GM15510 (cell line): ENCODE measurements around the gene ERFE.

Source experiments
- POLR2A ChIP-seq: IDR thresholded peaks from 3 replicates; pipeline ENCODE4 v1.6.1; 2011; ENCODE audit warnings: borderline replicate concordance; ENCODE audit not compliant: insufficient read length; ENCODE audit errors: extremely low read depth

Gene ERFE

GRCh38 chr2:238158509-238159070 lies at the start of gene ERFE:
Gene ERFE, plus strand, starts transcription at chr2:238158970. Its CDS starts 38 bp downstream, at chr2:238159008.
- no peak for TF ChIP-seq POLR2A

- TF ChIP-seq POLR2A: no peak
Measured at GRCh38 chr2:238113611-238114010, 45.2 kb upstream of the ERFE start.

- TF ChIP-seq POLR2A: no peak
Measured at GRCh38 chr2:238114331-238114841, 44.4 kb upstream of the ERFE start.

- TF ChIP-seq POLR2A: no peak
Measured at GRCh38 chr2:238114851-238115660, 43.7 kb upstream of the ERFE start.

GRCh38 chr2:238116298-238117198 lies 42.2 kb upstream of the ERFE start:
- no peak for TF ChIP-seq POLR2A

GRCh38 chr2:238117199-238118154 lies 41.3 kb upstream of the ERFE start:
- TF ChIP-seq POLR2A: no peak

GRCh38 chr2:238119756-238120462 lies 38.9 kb upstream of the ERFE start:
- TF ChIP-seq POLR2A: no peak

GRCh38 chr2:238120463-238121298 lies 38.1 kb upstream of the ERFE start:
- no peak for TF ChIP-seq POLR2A

GRCh38 chr2:238121511-238122286 lies 37.1 kb upstream of the ERFE start:
- no peak for TF ChIP-seq POLR2A

- no peak for TF ChIP-seq POLR2A
Measured at GRCh38 chr2:238122287-238123217, 36.2 kb upstream of the ERFE start.

GRCh38 chr2:238123218-238123971 lies 35.4 kb upstream of the ERFE start:
- no peak for TF ChIP-seq POLR2A
